Left ventricle myocardium superior (tissue), 1 donor: Measurements from ENCODE around the gene ESPNL. TPM values are rescaled to one million over a fixed set of nuclear protein-coding genes. Genes with fewer than 3 reads are reported as not detected.
"Not testable (repeated sequence)": the region's sequence is repeated elsewhere in the genome, so short reads cannot be mapped to it uniquely, and the experiment has no call there.

Experiments
- ATAC-seq: fragments of 200-7000 bp; cut with Tn5 transposase; one replicate; pipeline ENCODE4 v1.9.1; 2020; ENCODE audit warnings: mild to moderate bottlenecking, moderate library complexity
- DNase-seq: peaks from one replicate; pipeline ENCODE4 v3.0.0-alpha.2; 2020
- intact Hi-C: fragments of 100-400 bp; cut with micrococcal nuclease; formaldehyde crosslinking; loops from one replicate; pipeline ENCODE4 v1.11.0; 2022
- total RNA-seq: library from RNA; stranded (reverse); fragmentation: NEBNext Ultra II Directional; extraction: Animal tissue kit (Norgen Biotek cat#: 25700); gene quantifications from one replicate; pipeline ENCODE4 v1.2.1, GENCODE V29; 2021
- donor health status: DM: no; HTN: yes; CAD: no; lungs with severe emphysema.

ESPNL gene
- total RNA-seq, 1 donor from 2014 or later, result not detected

- DNase-seq (peak; percentile 26), ATAC-seq (no peak)
- intact Hi-C loops, result no loop called here
Measured at GRCh38 chr2:238106698-238107524, 6.8 kb downstream of the ESPNL start.

GRCh38 chr2:238107525-238108422 lies 7.6 kb downstream of the ESPNL start:
- peak; percentile 23 for DNase-seq
- no peak for ATAC-seq
- intact Hi-C loops, result no loop called here

GRCh38 chr2:238108423-238109183 lies 8.5 kb downstream of the ESPNL start:
- peak; percentile 23 for DNase-seq
- intact Hi-C loops, result no loop called here
- peak; percentile 43 for ATAC-seq

- DNase-seq, result no peak
- intact Hi-C loops, result no loop called here
- no peak for ATAC-seq
Measured at GRCh38 chr2:238113611-238114010, 13.5 kb downstream of the ESPNL start.

GRCh38 chr2:238114331-238114841 lies 14.2 kb downstream of the ESPNL start:
- no peak for DNase-seq
- intact Hi-C loops, result no loop called here
- no peak for ATAC-seq

GRCh38 chr2:238114851-238115660 lies 14.9 kb downstream of the ESPNL start:
- DNase-seq, result no peak
- intact Hi-C loops, result no loop called here
- no peak for ATAC-seq

GRCh38 chr2:238115709-238116108 lies 15.6 kb downstream of the ESPNL start:
- ATAC-seq, intact Hi-C loops, DNase-seq: not testable (repeated sequence)

- no peak for ATAC-seq
- DNase-seq, result peak; percentile 26
- intact Hi-C loops, result no loop called here
Measured at GRCh38 chr2:238116298-238117198, 16.4 kb downstream of the ESPNL start.

GRCh38 chr2:238117199-238118154 lies 17.3 kb downstream of the ESPNL start:
- intact Hi-C loops, result no loop called here
- peak; percentile 28 for DNase-seq
- ATAC-seq, result no peak

GRCh38 chr2:238119756-238120462 lies 19.8 kb downstream of the ESPNL start:
- intact Hi-C loops, result no loop called here
- ATAC-seq, result no peak
- peak; percentile 20 for DNase-seq

- ATAC-seq (peak; percentile 58), DNase-seq (peak; percentile 54)
- intact Hi-C loops, result no loop called here
Measured at GRCh38 chr2:238120463-238121298, 20.5 kb downstream of the ESPNL start.

- DNase-seq (peak; percentile 23), ATAC-seq (no peak)
- intact Hi-C loops, result no loop called here
Measured at GRCh38 chr2:238121511-238122286, 21.6 kb downstream of the ESPNL start.

GRCh38 chr2:238122287-238123217 lies 22.4 kb downstream of the ESPNL start:
- peak; percentile 25 for DNase-seq
- ATAC-seq, result no peak
- intact Hi-C loops, result no loop called here
